Measurements from ENCODE around the gene SLC26A2.

The SLC26A2 gene

GRCh38 chr5:149962601-149963300 lies 2.2 kb downstream of the SLC26A2 start:
- DNase-seq, result no peak

DNA sequence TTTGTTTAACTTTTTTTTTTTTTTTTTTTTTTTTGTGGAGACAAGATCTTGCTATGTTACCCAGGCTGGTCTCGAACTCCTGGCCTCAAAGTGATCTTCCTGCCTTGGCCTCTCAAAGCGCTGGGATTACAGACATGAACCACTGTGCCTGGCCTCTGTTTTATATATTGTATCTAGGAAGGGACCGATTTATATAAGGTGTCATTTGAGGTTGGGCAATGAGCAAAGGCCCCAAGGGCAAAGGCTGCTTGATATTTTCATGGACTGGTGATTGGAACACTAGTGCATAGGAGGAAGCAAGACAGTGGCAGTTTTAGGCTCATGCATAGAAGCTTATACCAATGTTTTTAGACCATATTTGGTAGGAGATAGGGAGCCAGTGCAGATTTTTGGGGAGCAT lies 3.2 kb downstream of the SLC26A2 start:
- no peak for DNase-seq

DNA sequence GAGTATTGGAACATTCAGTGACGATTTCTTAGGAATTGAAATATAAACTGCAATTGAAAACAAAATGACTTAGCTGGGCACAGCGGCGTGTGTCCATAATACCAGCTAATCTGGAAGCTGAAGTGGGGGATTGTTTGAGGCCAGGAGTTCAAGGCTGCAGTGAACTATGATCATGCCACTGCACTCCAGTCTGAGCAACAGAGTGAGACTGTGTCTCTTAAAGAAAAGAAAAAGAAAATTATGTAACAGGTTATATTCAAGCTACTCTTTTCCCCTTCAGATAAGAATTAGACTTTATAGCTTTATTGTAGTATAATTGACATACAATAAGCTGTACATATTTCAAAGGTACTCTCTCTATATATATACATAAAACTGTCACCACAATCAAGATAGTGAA lies 6.4 kb downstream of the SLC26A2 start:
- DNase-seq, result no peak

DNA sequence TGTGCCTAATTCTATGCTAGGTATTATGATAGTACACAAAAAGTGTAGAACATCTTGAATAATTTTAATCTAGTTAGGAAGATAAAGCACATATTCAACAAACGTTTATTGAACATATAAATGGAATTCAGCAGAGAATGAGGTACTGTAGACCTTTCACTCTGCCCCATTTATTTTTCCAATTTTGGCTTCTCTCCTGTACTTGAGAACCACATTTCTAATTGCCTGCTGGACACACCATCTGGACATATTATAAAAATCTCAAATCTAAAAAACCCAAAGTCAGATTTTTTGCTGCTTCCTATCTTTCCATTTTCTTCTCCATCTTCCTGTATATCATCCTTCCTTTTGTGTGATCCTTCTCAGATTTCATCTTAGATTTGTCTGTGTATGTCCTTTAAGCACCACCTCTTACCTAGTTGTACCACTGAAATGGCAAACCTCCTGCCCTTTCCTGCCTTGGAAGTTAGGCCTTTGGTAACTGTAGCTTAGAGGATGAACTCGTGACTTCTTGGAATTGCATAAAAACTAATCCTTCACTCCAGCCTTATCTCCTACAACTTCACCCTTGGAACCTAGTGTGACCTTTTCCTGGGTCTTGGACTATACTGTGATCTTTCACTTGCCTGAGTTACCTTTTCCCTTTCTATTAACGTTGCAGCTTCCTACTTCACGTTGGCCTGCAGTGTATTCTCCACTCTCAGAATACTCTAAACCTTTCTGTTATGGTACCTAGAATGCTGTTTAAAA lies 8.8 kb downstream of the SLC26A2 start:
- peak in 1 of 2 experiments; percentile 7 for DNase-seq

DNA sequence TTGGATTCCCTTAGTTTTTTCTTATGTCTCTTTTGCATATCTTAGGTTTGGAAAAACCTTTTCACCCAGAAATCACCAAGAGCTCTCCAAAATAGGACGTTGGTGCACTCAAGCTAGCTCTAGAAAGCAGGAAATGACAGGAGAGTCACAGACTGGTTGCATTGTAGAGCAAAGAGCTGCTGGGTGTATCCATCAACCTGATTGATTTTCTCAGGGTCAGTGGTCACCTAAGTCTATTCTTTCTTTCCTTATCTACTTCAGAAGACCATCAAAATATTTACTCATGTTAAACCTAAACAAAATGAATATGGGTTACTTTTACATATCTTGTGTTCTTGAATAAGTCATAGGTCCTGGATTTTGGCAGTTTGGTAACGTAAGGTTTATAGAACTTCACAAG lies 14.9 kb downstream of the SLC26A2 start:
- DNase-seq, result no peak

GRCh38 chr5:149979896-149980295 lies 19.3 kb downstream of the SLC26A2 start:
- no peak for DNase-seq

- DNase-seq, result no peak
Measured at GRCh38 chr5:149981206-149981605, 20.6 kb downstream of the SLC26A2 start.

- DNase-seq, result no peak
Measured at GRCh38 chr5:149982505-149982904, 21.9 kb downstream of the SLC26A2 start.

GRCh38 chr5:149988126-149988525 lies 27.6 kb downstream of the SLC26A2 start:
- DNase-seq, result no peak

- peak; percentile 6 to 82 for DNase-seq
Measured at GRCh38 chr5:149990518-149991376, 30.2 kb downstream of the SLC26A2 start.

- no peak for DNase-seq
Measured at GRCh38 chr5:149993471-149993870, 32.9 kb downstream of the SLC26A2 start.

DNA sequence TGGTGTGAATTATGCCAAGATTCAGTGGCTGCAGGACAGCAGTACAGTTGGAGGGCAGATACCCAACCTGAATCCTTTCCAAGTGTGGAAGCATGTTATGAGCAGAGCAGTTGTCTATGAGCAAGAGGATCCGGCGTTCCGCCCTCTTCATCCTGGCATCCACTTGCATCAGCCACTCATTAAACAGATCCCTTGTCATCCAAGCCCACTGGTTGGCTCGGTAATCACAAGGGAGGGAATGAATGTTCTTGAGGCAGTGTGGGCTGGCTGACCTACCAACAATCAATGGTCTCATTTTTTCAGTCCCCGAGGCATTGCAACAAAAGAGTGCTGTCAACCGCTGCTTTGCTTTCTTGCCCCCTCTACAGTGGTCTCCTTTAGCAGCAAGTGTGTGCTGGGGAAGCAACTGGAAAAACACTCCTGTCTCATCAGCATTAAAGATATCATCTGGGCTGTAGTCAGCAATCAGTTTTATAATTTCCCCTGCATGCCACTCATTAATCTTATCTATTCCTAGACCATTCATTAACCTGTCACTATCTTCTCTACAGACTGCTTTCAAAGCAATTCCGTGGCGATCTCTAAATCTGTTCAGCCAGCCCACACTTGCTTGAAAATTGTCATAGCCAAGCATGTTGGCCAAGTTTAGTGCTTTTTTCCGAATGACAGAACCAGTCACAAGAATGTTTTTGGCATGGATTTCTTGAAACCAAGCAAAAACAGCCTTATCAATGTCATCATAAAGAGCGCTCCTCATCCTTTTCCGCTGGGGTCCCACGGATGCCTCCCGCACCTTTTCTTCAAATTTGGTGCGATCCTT lies 35.0 kb downstream of the SLC26A2 start:
- no peak for DNase-seq

DNA sequence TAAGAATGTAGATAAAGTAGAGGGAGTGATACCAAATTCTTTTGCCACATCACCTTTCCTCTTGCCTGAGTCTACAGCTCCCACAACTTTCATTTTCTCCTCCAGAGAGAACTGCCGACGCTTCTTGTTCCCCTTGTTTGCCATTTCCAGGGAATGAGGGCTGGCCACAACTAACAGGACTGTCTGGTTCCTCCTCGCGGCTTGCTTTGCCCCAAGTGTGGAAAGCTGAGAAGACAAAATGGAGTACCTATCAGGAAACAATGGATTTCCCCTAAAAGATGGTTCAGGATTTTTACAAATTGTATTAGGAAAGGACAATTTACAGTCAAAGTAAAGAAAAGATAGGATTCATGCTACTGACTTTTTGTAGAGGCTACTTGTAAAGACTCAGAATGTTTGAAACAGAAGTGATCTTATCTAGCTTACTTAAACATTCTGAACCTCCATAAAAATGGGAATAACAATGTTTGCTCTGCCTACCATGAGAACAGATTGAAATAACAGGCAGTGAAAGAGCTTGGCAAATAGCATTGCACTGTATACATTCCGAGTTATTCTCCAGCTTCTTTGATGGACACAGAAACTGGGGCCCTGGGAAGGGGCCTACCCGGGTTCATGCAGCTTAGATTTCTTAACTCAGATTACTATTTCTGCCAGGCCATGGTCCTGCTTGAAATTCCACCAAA lies 35.8 kb downstream of the SLC26A2 start:
- DNase-seq, result no peak

DNA sequence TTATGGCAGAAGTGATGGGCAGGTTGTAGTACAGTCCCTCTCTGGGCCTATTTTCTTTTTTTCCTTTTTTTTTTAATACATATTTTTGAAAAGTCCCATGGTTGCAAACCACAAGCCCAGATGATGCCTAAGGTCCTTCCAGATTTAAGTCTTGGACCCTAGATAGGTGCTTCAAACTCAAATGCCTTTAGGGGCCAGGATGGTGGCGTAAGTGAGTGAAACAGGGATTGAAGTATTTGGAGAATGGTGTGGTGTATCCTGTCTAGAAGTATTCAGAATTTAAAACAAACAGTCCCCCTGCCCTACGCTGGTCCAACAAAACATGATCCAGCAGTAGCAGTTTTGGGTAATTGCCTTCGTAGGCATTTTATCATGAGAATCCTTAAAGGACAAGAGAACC lies 37.7 kb downstream of the SLC26A2 start:
- DNase-seq, result no peak

DNA sequence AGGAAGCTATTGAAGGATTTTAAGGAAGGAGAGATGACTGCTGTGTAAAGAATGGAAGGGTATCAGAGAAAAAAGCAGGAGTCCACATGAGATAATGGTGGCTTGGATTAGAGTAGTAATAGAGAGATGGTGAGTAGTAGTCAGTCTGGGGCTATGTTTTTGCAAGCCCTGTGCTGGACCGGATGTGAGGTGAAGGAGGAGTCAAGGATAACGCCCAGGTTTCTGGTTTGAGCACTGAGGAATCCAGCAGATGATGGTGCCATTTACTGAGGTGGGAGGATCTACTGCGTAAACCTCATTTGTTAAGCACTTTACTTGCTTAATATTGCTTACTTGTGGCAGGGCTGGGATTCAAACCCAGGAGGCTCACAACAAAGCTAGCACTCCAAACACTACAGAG lies 38.8 kb downstream of the SLC26A2 start:
- no peak for DNase-seq

- DNase-seq, result no peak
Measured at GRCh38 chr5:149999866-150000255, 39.3 kb downstream of the SLC26A2 start.

DNA sequence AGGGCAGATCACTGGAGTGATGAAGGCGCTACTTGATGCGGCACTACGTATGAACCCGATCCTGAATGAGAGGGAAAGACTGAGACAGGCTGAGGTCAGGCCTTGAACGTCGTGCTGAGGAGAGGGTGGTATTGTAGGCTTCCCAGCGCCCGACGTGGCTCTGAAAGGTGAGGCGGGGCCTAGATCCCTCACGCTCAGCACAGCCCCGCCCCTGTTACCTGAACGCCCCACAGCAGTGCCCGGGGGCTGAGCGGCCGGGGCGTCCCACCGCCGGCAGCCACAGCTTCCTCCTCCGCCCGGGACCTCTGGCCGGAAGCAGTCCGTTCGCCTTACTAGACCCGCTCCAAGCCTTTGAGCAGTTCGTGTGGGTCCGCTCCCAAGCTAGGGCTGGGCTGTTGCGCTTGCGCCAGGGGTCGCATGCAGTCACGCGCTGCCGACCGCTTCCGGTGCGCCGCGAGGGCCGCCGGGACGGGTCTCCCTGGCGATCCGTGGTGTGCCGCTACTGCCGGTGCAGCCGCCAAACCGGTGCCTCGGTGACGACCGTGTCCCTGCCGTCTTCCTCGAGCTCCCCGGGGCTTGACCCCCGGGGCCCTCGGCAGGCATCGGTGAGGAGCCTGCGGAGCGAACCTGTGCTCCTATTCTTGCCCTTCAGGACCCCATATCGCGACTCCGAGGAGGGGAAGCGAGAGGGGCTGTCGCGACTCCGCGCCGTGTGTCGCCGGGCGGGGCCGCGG lies 39.9 kb downstream of the SLC26A2 start, which contains the start of the genes HMGXB3 and TIGD6:
HMGXB3 (plus strand) TSS at position 484 of the 734 bp plus-strand sequence. CDS start 4,114 bp downstream, outside the sequence.
TIGD6 (minus strand) TSS at position 399 of the 734 bp plus-strand sequence. CDS start 4,306 bp downstream, outside the sequence.
- DNase-seq, result peak; percentile 62 to 88

- DNase-seq, result no peak
Measured at GRCh38 chr5:150000990-150001659, 40.6 kb downstream of the SLC26A2 start.

- peak in 1 of 2 experiments; percentile 30 for DNase-seq
Measured at GRCh38 chr5:150001660-150002486, 41.3 kb downstream of the SLC26A2 start.

All from NCI-H446 (cell line).